ENCODE measurements around the gene GYS2. TPM values are rescaled to one million over a fixed set of nuclear protein-coding genes. Genes with fewer than 3 reads are reported as not detected.
"Not testable (repeated sequence)": the region's sequence is repeated elsewhere in the genome, so short reads cannot be mapped to it uniquely, and the experiment has no call there.

Gene GYS2
- total RNA-seq, 2 donors from 2014 or later = not detected

- no peaks in the 10 kb centered on the region for H3K27me3 ChIP-seq
- TF ChIP-seq, protein P1, sequence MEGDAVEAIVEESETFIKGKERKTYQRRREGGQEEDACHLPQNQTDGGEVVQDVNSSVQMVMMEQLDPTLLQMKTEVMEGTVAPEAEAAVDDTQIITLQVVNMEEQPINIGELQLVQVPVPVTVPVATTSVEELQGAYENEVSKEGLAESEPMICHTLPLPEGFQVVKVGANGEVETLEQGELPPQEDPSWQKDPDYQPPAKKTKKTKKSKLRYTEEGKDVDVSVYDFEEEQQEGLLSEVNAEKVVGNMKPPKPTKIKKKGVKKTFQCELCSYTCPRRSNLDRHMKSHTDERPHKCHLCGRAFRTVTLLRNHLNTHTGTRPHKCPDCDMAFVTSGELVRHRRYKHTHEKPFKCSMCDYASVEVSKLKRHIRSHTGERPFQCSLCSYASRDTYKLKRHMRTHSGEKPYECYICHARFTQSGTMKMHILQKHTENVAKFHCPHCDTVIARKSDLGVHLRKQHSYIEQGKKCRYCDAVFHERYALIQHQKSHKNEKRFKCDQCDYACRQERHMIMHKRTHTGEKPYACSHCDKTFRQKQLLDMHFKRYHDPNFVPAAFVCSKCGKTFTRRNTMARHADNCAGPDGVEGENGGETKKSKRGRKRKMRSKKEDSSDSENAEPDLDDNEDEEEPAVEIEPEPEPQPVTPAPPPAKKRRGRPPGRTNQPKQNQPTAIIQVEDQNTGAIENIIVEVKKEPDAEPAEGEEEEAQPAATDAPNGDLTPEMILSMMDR (IDR thresholded peaks at IDR 0.05) = no peak
- TF ChIP-seq POLR2A (IDR thresholded peaks at IDR 0.05) = no peak
- H3K36me3 ChIP-seq (replicated peaks in 1 of 2; ENCODE audit: insufficient read depth in 1 of 2, low read depth in 2 of 2) = peaks cover 0 to 3% of the 10 kb centered on the region in 2 donors
- intact Hi-C loops (cut with DNase I) = no loop called here
- H3K4me3 ChIP-seq = no peak overlapping the region
- no peak for DNase-seq
- no peaks in the 10 kb centered on the region for H3K9me3 ChIP-seq
- H3K4me1 ChIP-seq = peaks cover 47% of the 10 kb centered on the region
- H3K27ac ChIP-seq = no peak overlapping the region
- no peak for ATAC-seq
- WGBS, 2 donors = 94 to 98% methylated on average over 2 of the region's 2 CpGs
Observed at GRCh38 chr12:21648378-21648777, 43.7 kb upstream of the GYS2 start.

GRCh38 chr12:21647179-21647578 lies 42.5 kb upstream of the GYS2 start:
- Histone ChIP-seq H3K9me3 (no peaks in the 10 kb centered on the region), H3K27me3 (no peaks in the 10 kb centered on the region), H3K4me3 (no peak overlapping the region), H3K4me1 (peaks cover 49% of the 10 kb centered on the region), H3K27ac (no peak overlapping the region), H3K36me3 (replicated peaks in 1 of 2; ENCODE audit: insufficient read depth in 1 of 2, low read depth in 2 of 2) (peaks cover 0 to 6% of the 10 kb centered on the region in 2 donors)
- DNase-seq = no peak
- intact Hi-C loops (cut with DNase I) = no loop called here
- no peak for TF ChIP-seq POLR2A (IDR thresholded peaks at IDR 0.05)
- TF ChIP-seq, protein P1 (IDR thresholded peaks at IDR 0.05) = no peak
- no peak for ATAC-seq

DNA sequence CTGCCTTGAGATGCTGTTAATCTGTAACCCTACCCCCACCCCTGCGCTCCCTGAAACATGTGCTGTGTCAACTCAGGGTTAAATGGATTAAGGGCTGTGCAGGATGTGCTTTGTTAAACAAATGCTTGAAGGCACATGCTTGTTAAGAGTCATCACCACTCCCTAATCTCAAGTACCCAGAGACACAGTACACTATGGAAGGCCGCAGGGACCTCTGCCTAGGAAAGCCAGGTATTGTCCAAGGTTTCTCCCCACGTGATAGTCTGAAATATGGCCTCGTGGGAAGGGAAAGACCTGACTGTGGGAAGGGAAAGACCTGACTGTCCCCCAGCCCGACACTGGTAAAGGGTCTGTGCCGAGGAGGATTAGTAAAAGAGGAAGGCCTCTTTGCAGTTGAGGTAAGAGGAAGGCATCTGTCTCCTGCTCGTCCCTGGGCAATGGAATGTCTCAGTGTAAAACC lies 40.4 kb upstream of the GYS2 start:
- intact Hi-C loops (cut with DNase I); H3K4me3 ChIP-seq; DNase-seq; H3K9me3 ChIP-seq; H3K36me3 ChIP-seq (replicated peaks in 1 of 2; ENCODE audit: insufficient read depth in 1 of 2, low read depth in 2 of 2); ATAC-seq; H3K27me3 ChIP-seq: not testable (repeated sequence)
- Histone ChIP-seq H3K27ac (peak overlapping the region in 2 of 4 donors; percentile 21 to 43), H3K4me1 (peaks cover 46% of the 10 kb centered on the region)
- 41 to 42% methylated on average over 7 of the region's 7 CpGs for WGBS, 2 donors

- DNase-seq (no peak), ATAC-seq (no peak)
- Histone ChIP-seq H3K36me3 (replicated peaks in 1 of 2; ENCODE audit: insufficient read depth in 1 of 2, low read depth in 2 of 2) (peaks cover 0 to 6% of the 10 kb centered on the region in 2 donors), H3K27ac (peak overlapping the region in 1 of 4 donors; percentile 21), H3K4me1 (peaks cover 49% of the 10 kb centered on the region), H3K4me3 (no peak overlapping the region), H3K9me3 (no peaks in the 10 kb centered on the region), H3K27me3 (no peaks in the 10 kb centered on the region)
- 77 to 86% methylated on average over 4 of the region's 4 CpGs for WGBS, 2 donors
- intact Hi-C loops (cut with DNase I) = no loop called here
- TF ChIP-seq POLR2A (IDR thresholded peaks at IDR 0.05) = no peak
- TF ChIP-seq, protein P1 (IDR thresholded peaks at IDR 0.05) = no peak
Observed at GRCh38 chr12:21644516-21644915, 39.9 kb upstream of the GYS2 start.

GRCh38 chr12:21643758-21644157 lies 39.1 kb upstream of the GYS2 start:
- Histone ChIP-seq H3K27me3 (no peaks in the 10 kb centered on the region), H3K4me3 (no peak overlapping the region), H3K9me3 (no peaks in the 10 kb centered on the region), H3K27ac (peak overlapping the region in 1 of 4 donors; percentile 23), H3K4me1 (peaks cover 57% of the 10 kb centered on the region), H3K36me3 (replicated peaks in 1 of 2; ENCODE audit: insufficient read depth in 1 of 2, low read depth in 2 of 2) (peaks cover 0 to 6% of the 10 kb centered on the region in 2 donors)
- DNase-seq (no peak), ATAC-seq (no peak)
- intact Hi-C loops (cut with DNase I) = no loop called here
- WGBS, 2 donors = 66 to 68% methylated on average over 3 of the region's 3 CpGs
- TF ChIP-seq POLR2A (IDR thresholded peaks at IDR 0.05) = no peak
- TF ChIP-seq, protein P1 (IDR thresholded peaks at IDR 0.05) = no peak

Measured in body of pancreas (tissue), 4 donors.